Stomach (tissue), 9 donors: ENCODE results near the gene FBXW7. TPM values are rescaled to one million over a fixed set of nuclear protein-coding genes. Genes with fewer than 3 reads are reported as not detected.

Source experiments
- DNase-seq, 2 donors: peaks; one replicate each; pipeline versions ENCODE4 v3.0.0 to v3.0.0-alpha.2; 2013 to 2019
- H3K27ac ChIP-seq, 5 donors: fragments of 200-600 bp in 4 of 5; sonication (generic) in 4 of 5; one replicate each; pipeline ENCODE4 v1.5.1; 2013 to 2019; ENCODE audit warnings: mild to moderate bottlenecking in 1 of 5, moderate library complexity in 1 of 5
- H3K27me3 ChIP-seq, 3 donors: fragments of 200-600 bp; sonication (generic); one replicate each; pipeline ENCODE4 v1.5.1; 2017 to 2019; ENCODE audit warnings: mixed run types in 1 of 3
- H3K36me3 ChIP-seq, 4 donors: fragments of 200-600 bp; sonication (generic); 1 replicate in 3 of 4; 2 replicates in 1 of 4; pipeline ENCODE4 v1.5.1; 2016 to 2019
- H3K4me1 ChIP-seq, 4 donors: fragments of 200-600 bp; sonication (generic); one replicate each; pipeline ENCODE4 v1.5.1; 2016 to 2019
- H3K4me3 ChIP-seq, 4 donors: fragments of 200-600 bp; sonication (generic) in 3 of 4; one replicate each; pipeline ENCODE4 v1.5.1; 2016 to 2019; ENCODE audit warnings: mild to moderate bottlenecking in 1 of 4
- H3K9me3 ChIP-seq, 4 donors: fragments of 200-600 bp; sonication (generic); one replicate each; pipeline ENCODE4 v1.5.1; 2016 to 2019
- EP300 ChIP-seq: sonication (generic); formaldehyde crosslinking; IDR thresholded peaks from one replicate; pipeline ENCODE4 v1.6.1; 2017; ENCODE audit warnings: antibody characterized with exemption
- POLR2A ChIP-seq, 4 donors: fragments of 450-650 bp; IDR thresholded peaks; one replicate each; pipeline ENCODE4 v1.6.1; 2016; ENCODE audit warnings: antibody characterized with exemption in 4 of 4, control low read depth in 2 of 4, mild to moderate bottlenecking in 1 of 4, moderate library complexity in 1 of 4
- POLR2AphosphoS5 ChIP-seq, 3 donors: sonication (generic); formaldehyde crosslinking; IDR thresholded peaks; one replicate each; pipeline ENCODE4 v1.6.1; 2016; ENCODE audit warnings: antibody characterized with exemption in 3 of 3
- WGBS, 5 donors: extraction: QIAGEN DNeasy Blood & Tissue Kit in 3 of 5; methylation state at CpG; one replicate each; pipeline versions ENCODE4 v1.1.5 to v1.1.7; 2013 to 2018; 5-methylcytosine and 5-hydroxymethylcytosine counted together
- intact Hi-C: fragments of 100-400 bp; cut with DNase I; formaldehyde crosslinking; loops from one replicate; pipeline ENCODE4 v1.15.1; 2023; ENCODE audit warnings: low total_unique reads
- polyA plus RNA-seq, 3 donors: library from polyadenylated mRNA; stranded (reverse); fragments of 200-250 nt; gene quantifications; one replicate each; pipeline ENCODE4 v1.2.3, GENCODE V29; 2013
- total RNA-seq, 5 donors: library from RNA; depleted of rRNA; stranded (reverse); fragments of >200 nt; gene quantifications; one replicate each; pipeline versions ENCODE4 v1.1.0 to v1.2.3, GENCODE V29; 2014 to 2016
- TF ChIP-seq, protein P1 (sequence below), 7 experiments: fragments of 450-650 bp in 4 of 7; fragments of 200-600 bp in 3 of 7; sonication (generic) in 3 of 7; IDR thresholded peaks; one replicate each; pipeline ENCODE4 v1.5.1; 2016 to 2019; ENCODE audit warnings: antibody characterized with exemption in 7 of 7, control low read depth in 2 of 7, mild to moderate bottlenecking in 1 of 7
- donor health status: healthy with polysubstance abuse.
- donor health status: Bipolar disorder and iron deficiency.
- donor health status: healthy.

The FBXW7 gene
- total and polyA plus RNA-seq, 8 donors: 8.7 to 119 (median 25.1) TPM

DNA sequence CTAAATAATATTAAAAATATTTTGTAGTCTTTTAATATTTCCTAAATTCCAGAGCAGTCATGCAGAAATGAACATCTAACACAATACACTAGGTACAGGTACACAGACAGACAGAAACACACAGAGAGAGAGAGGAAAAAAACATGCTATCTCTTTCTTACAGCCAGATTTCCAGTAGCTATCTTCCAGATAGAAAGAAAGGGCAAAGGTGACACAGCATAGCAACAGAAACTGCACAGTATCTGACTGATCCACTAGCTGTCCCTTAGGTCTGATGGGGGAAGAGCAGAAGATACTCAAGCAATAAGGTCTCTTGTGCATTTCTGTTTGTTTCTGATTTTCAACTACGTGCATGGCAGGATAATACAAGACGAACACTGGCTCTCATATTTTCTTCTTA lies 7.8 kb downstream of the FBXW7 start:
- Histone ChIP-seq H3K27me3 (no peaks in the 10 kb centered on the region), H3K36me3 (peaks cover 0 to 12% (median 6%) of the 10 kb centered on the region in 4 donors), H3K27ac (no peak overlapping the region), H3K4me1 (peaks cover 1 to 63% (median 32%) of the 10 kb centered on the region in 4 donors), H3K4me3 (no peak overlapping the region), H3K9me3 (no peaks in the 10 kb centered on the region)
- 77 to 89% (median 83%) methylated on average over 2 of the region's 2 CpGs for WGBS, 5 donors
- DNase-seq: no peak
- intact Hi-C loops: no loop called here
- no peak for TF ChIP-seq POLR2A (IDR thresholded peaks at IDR 0.05)
- TF ChIP-seq, protein P1, sequence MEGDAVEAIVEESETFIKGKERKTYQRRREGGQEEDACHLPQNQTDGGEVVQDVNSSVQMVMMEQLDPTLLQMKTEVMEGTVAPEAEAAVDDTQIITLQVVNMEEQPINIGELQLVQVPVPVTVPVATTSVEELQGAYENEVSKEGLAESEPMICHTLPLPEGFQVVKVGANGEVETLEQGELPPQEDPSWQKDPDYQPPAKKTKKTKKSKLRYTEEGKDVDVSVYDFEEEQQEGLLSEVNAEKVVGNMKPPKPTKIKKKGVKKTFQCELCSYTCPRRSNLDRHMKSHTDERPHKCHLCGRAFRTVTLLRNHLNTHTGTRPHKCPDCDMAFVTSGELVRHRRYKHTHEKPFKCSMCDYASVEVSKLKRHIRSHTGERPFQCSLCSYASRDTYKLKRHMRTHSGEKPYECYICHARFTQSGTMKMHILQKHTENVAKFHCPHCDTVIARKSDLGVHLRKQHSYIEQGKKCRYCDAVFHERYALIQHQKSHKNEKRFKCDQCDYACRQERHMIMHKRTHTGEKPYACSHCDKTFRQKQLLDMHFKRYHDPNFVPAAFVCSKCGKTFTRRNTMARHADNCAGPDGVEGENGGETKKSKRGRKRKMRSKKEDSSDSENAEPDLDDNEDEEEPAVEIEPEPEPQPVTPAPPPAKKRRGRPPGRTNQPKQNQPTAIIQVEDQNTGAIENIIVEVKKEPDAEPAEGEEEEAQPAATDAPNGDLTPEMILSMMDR (IDR thresholded peaks at IDR 0.05): no peak
- TF ChIP-seq EP300: no peak
- no peak for TF ChIP-seq POLR2AphosphoS5 (IDR thresholded peaks at IDR 0.05)

DNA sequence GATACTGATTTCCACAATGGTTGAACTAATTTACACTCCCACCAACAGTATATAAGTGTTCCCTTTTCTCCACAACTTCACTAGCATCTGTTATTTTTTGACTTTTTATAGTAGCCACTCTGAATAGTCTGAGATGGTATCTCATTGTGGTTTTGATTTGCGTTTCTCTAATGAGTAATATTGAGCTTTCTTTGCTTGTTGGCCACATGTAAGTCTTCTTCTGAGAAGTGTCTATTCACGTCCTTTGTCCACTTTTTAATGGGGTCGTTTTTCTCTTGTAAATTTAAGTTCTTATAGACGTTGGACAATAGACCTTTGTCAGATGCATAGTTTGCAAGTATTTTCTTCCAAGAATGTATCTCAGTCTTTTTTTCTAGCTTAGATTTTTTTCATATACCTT lies 10.0 kb downstream of the FBXW7 start:
- TF ChIP-seq, protein P1 (IDR thresholded peaks at IDR 0.05): no peak
- TF ChIP-seq EP300: no peak
- no peak for TF ChIP-seq POLR2A (IDR thresholded peaks at IDR 0.05)
- no peak for TF ChIP-seq POLR2AphosphoS5 (IDR thresholded peaks at IDR 0.05)
- intact Hi-C loops: no loop called here
- 66 to 71% (median 70%) methylated on average over 4 of the region's 4 CpGs for WGBS, 5 donors

GRCh38 chr4:152524427-152524826 lies 11.5 kb downstream of the FBXW7 start:
- Histone ChIP-seq H3K27me3 (no peaks in the 10 kb centered on the region), H3K27ac (no peak overlapping the region), H3K36me3 (peaks cover 0 to under 1% (median 0%) of the 10 kb centered on the region in 4 donors), H3K9me3 (no peaks in the 10 kb centered on the region), H3K4me3 (no peak overlapping the region), H3K4me1 (peaks cover 0 to 45% (median 16%) of the 10 kb centered on the region in 4 donors)
- no peak for DNase-seq
- 54 to 72% (median 60%) methylated on average over 3 of the region's 3 CpGs for WGBS, 5 donors
- TF ChIP-seq, protein P1 (IDR thresholded peaks at IDR 0.05): no peak
- TF ChIP-seq EP300 (no peak), POLR2A (IDR thresholded peaks at IDR 0.05) (no peak), POLR2AphosphoS5 (IDR thresholded peaks at IDR 0.05) (no peak)
- intact Hi-C loops: no loop called here

More for the DNA sequence above, 10.0 kb downstream of the FBXW7 start:
- H3K4me3 ChIP-seq: no peak overlapping the region
- peaks cover 0 to 11% (median 5%) of the 10 kb centered on the region in 4 donors for H3K36me3 ChIP-seq
- peaks cover 0 to 53% (median 20%) of the 10 kb centered on the region in 4 donors for H3K4me1 ChIP-seq
- H3K27ac ChIP-seq: no peak overlapping the region
- no peaks in the 10 kb centered on the region for H3K9me3 ChIP-seq
- H3K27me3 ChIP-seq: no peaks in the 10 kb centered on the region
- DNase-seq: no peak

- Histone ChIP-seq H3K4me3 (no peak overlapping the region), H3K9me3 (no peaks in the 10 kb centered on the region), H3K36me3 (no peaks in the 10 kb centered on the region), H3K27me3 (no peaks in the 10 kb centered on the region), H3K4me1 (peaks cover 0 to 45% (median 16%) of the 10 kb centered on the region in 4 donors), H3K27ac (no peak overlapping the region)
- no peak for DNase-seq
- WGBS, 5 donors: 41 to 58% (median 45%) methylated on average over 1 of the region's 1 CpG
- TF ChIP-seq, protein P1 (IDR thresholded peaks at IDR 0.05): no peak
- TF ChIP-seq EP300 (no peak), POLR2AphosphoS5 (IDR thresholded peaks at IDR 0.05) (no peak), POLR2A (IDR thresholded peaks at IDR 0.05) (no peak)
- intact Hi-C loops: no loop called here
Observed at GRCh38 chr4:152523731-152524130, 12.2 kb downstream of the FBXW7 start.
